GM12874 (cell line): ENCODE data around the gene ACOT7.

Experiments used
- TF ChIP-seq, protein P1 (sequence below): IDR thresholded peaks from 2 replicates; pipeline ENCODE4 v1.5.1; 2011; ENCODE audit warnings: low read depth, mild to moderate bottlenecking, control low read depth, low read length, moderate library complexity; ENCODE audit not compliant: insufficient read depth

The ACOT7 gene

DNA sequence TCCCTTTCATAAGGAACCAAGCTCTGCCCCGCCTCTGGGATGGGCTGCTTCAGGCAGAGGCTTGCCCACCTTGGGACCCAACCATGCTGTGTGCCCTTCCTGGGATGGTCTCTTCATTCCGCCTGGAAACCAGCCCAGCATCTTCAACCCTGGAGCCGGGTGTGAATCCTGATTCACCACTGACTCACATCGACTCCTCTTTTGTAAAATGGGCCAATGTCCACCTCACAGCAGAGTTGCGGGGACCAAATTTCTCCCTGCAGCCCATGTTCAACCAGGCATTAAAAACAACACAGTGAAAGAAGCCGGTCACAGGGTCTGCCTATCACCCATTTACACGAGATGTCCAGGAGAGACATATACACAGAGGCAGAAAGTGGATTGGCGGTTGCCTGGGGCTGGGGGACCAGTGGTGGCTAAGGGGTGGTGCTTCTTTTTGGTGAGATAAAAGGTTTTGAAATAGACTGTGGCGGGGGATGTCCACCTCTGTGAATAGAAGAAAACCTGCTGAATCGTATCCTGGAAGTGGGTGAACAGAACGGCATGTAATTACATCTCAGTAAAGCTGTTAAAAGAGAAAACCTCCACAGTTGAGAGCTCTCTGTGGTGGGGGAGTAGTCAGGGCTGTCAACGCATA, 125.8 kb downstream of the ACOT7 start:
- TF ChIP-seq, protein P1, sequence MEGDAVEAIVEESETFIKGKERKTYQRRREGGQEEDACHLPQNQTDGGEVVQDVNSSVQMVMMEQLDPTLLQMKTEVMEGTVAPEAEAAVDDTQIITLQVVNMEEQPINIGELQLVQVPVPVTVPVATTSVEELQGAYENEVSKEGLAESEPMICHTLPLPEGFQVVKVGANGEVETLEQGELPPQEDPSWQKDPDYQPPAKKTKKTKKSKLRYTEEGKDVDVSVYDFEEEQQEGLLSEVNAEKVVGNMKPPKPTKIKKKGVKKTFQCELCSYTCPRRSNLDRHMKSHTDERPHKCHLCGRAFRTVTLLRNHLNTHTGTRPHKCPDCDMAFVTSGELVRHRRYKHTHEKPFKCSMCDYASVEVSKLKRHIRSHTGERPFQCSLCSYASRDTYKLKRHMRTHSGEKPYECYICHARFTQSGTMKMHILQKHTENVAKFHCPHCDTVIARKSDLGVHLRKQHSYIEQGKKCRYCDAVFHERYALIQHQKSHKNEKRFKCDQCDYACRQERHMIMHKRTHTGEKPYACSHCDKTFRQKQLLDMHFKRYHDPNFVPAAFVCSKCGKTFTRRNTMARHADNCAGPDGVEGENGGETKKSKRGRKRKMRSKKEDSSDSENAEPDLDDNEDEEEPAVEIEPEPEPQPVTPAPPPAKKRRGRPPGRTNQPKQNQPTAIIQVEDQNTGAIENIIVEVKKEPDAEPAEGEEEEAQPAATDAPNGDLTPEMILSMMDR, result no peak

GRCh38 chr1:6266641-6267040, 126.9 kb downstream of the ACOT7 start:
- TF ChIP-seq, protein P1, result no peak

GRCh38 chr1:6265151-6265550, 128.4 kb downstream of the ACOT7 start:
- TF ChIP-seq, protein P1, result no peak

GRCh38 chr1:6263716-6264115, 129.9 kb downstream of the ACOT7 start:
- TF ChIP-seq, protein P1, result no peak

- TF ChIP-seq, protein P1, result no peak
These were observed 130.8 kb downstream of the ACOT7 start for GRCh38 chr1:6262555-6263420.

- TF ChIP-seq, protein P1, result no peak
These were observed 132.0 kb downstream of the ACOT7 start for GRCh38 chr1:6261615-6261995.

DNA sequence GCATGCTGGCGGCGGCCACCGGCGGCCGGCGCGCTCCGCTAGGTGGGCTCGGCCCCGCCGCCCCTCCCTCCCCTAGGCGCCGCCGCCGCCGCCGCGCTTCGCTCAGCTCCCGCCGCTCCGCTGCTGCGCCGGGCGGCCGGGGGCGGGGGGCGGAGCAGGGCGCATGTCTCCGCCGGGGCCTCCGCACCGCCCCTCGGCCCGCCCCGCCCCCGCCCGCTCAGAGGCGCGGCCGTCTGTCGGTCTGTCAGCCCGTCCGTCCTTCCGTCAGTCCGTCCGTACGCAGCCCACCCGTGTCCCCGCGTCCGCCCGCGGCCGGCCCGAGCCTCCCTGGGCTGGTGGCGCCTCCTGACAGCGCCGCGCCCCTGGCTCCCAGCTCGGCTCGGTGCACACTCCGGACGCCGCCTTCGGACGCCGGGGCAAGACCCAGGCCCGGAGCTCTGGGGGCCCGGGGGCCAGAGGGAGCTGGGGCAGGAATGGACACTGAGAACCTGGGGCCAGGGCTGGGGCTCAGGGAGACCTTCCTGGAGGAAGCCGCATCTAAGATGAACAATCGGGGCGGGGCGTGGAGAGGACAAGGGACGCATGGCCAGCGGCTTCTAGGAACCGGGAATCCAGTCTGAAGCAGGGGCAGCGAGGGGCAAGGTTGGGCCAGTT, 132.5 kb downstream of the ACOT7 start, which contains the start of gene GPR153:
Gene GPR153 (minus strand): TSS at position 138 of the 654 bp plus-strand sequence. CDS start 6,193 bp downstream, outside the sequence.
- TF ChIP-seq, protein P1, result no peak
